Heart left ventricle (tissue), 13 donors: ENCODE data around the gene RAC3.

ENCODE experiments used
- POLR2A ChIP-seq, 2 donors: fragments of 450-650 bp; IDR thresholded peaks; one replicate each; pipeline ENCODE4 v1.6.1; 2017; ENCODE audit warnings: antibody characterized with exemption in 2 of 2, mild to moderate bottlenecking in 2 of 2, moderate library complexity in 2 of 2
- TF ChIP-seq, protein P1 (sequence below), 12 donors: fragments of 200-600 bp; sonication (generic) in 4 of 12; IDR thresholded peaks; one replicate each; pipeline versions ENCODE4 v1.5.0 to v1.8.0; 2018 to 2022; ENCODE audit warnings: antibody characterized with exemption in 12 of 12, mild to moderate bottlenecking in 5 of 12
- donor health status: ischemic (EF 13 %, LVEDD 7.1; RV severe dilation, severe dysfunction).
- donor health status: DM: no; HTN: yes; CAD: no.
- donor health status: DM: no; HTN: no; CAD: no.
- donor health status: ischemic (EF 25% LVEDD 6.9; RV normal size, moderate dysfunction).
- donor health status: ischemic (EF 25% LVEDD 5.7; RV mildly dilated, moderate dysfunction).
- donor health status: ischemic (EF 35%, LVEDD 5.7; RV mildly dilated, moderate dysfunction).
- donor health status: nonischemic (EF 11% LVEDD 7.7; RV severe dilation, severe dysfunction).
- donor health status: DM: yes; HTN: yes; CAD: no.
- donor health status: PGD.
- donor health status: ischemic (EF 29% LVEDD 5.4; RV normal size, mild dysfunction).
- donor health status: nonischemic (EF 23%, LVEDD 6.1; RV moderate dilation, normal function).

DNA sequence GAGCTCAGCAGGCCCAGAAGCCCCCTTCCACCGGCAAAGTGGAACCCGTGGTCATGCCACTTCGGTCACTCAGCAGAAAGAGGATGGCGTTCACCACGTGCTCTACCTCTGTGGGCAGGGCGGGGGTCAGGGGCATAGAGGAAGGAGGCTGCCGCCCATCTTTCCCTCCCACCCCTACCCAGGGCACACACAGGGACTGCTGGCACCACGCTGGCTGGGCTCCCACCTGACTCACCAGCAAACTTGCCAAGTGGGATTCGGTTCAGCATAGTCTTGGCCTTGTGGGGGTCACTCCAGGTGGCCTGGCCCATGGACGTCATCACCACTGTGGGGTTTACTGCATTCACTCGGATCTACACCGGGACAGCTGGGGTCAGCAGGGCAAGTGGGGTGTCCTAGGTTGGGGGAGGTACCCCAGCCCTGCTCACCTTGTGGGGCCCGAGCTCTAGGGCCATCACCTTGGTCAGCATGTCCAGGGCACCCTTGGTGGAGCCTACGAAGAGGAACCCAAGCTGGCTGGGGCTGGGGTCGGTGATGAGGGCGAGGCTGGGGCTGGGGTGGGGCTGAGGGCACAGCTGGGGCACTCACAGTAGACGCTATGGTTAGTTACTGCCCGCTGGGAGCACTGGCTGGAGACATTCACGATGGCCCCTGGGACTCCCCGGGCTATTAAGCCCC is 4.6 kb downstream of the RAC3 start:
- TF ChIP-seq, protein P1, sequence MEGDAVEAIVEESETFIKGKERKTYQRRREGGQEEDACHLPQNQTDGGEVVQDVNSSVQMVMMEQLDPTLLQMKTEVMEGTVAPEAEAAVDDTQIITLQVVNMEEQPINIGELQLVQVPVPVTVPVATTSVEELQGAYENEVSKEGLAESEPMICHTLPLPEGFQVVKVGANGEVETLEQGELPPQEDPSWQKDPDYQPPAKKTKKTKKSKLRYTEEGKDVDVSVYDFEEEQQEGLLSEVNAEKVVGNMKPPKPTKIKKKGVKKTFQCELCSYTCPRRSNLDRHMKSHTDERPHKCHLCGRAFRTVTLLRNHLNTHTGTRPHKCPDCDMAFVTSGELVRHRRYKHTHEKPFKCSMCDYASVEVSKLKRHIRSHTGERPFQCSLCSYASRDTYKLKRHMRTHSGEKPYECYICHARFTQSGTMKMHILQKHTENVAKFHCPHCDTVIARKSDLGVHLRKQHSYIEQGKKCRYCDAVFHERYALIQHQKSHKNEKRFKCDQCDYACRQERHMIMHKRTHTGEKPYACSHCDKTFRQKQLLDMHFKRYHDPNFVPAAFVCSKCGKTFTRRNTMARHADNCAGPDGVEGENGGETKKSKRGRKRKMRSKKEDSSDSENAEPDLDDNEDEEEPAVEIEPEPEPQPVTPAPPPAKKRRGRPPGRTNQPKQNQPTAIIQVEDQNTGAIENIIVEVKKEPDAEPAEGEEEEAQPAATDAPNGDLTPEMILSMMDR (IDR thresholded peaks at IDR 0.05), result no peak
- TF ChIP-seq POLR2A (IDR thresholded peaks at IDR 0.05), result no peak
